Prostate gland (tissue), 2 donors: ENCODE results near the gene TBX15.

Source experiments
- POLR2A ChIP-seq: fragments of 450-650 bp; IDR thresholded peaks from one replicate; pipeline ENCODE4 v1.6.1; 2016; ENCODE audit warnings: antibody characterized with exemption, mild to moderate bottlenecking
- POLR2AphosphoS5 ChIP-seq: sonication (generic); formaldehyde crosslinking; IDR thresholded peaks from one replicate; pipeline ENCODE4 v1.6.1; 2017; ENCODE audit warnings: antibody characterized with exemption
- TF ChIP-seq, protein P1 (sequence below), 4 experiments: fragments of 200-600 bp in 2 of 4; fragments of 450-650 bp in 2 of 4; sonication (generic) in 2 of 4; IDR thresholded peaks; 1 replicate in 3 of 4; 2 replicates in 1 of 4; pipeline ENCODE4 v1.5.1; 2016 to 2019; ENCODE audit warnings: antibody characterized with exemption in 4 of 4, mild to moderate bottlenecking in 2 of 4, moderate library complexity in 2 of 4

DNA sequence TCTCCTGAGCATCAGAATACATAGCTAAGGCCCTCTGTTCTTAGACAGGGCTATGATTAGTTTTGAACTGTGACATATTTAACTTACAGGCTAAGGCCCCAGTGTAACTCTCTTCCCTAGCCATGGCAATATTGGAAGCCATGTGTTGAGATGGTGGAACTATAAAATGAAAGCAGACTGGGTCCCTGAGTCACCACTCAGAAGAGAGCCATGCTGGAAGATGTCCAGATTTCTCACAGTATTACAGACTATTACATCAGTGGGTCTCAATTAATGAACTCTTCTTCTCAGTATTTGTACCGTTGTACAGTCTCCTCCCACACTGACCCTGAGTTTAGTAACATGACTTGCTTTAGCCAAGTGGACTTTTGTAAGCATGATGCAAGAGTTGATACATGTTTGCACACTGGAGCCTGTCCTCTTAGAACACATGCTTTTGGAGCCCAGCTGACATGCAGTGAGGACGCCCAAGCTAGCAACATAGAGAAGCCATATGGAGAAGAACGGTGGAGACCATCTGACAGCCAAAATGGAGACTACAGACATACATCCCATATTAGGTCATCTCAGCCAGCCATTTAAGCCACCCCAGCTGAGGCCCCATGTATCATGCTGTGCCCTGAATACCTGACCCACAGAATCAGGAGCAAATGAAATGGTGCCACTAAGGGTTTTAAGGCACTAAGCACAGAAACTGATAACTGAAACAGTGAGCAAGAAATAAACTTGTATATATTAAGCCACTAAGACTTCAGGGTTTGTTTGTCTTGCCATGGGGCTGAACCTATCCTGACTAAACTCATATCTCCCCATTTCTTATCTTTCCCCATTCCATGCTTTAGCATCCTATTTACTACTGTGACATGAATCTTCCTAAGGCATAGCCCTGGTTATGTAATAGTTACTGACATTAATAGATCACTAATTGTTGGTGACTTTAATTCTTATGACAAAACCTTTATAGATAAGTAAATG, 24.4 kb downstream of the TBX15 start:
- TF ChIP-seq, protein P1, sequence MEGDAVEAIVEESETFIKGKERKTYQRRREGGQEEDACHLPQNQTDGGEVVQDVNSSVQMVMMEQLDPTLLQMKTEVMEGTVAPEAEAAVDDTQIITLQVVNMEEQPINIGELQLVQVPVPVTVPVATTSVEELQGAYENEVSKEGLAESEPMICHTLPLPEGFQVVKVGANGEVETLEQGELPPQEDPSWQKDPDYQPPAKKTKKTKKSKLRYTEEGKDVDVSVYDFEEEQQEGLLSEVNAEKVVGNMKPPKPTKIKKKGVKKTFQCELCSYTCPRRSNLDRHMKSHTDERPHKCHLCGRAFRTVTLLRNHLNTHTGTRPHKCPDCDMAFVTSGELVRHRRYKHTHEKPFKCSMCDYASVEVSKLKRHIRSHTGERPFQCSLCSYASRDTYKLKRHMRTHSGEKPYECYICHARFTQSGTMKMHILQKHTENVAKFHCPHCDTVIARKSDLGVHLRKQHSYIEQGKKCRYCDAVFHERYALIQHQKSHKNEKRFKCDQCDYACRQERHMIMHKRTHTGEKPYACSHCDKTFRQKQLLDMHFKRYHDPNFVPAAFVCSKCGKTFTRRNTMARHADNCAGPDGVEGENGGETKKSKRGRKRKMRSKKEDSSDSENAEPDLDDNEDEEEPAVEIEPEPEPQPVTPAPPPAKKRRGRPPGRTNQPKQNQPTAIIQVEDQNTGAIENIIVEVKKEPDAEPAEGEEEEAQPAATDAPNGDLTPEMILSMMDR (IDR thresholded peaks at IDR 0.05), result no peak
- TF ChIP-seq POLR2A (no peak), POLR2AphosphoS5 (no peak)
